ENCODE measurements around the gene CHD3.

Gene CHD3

DNA sequence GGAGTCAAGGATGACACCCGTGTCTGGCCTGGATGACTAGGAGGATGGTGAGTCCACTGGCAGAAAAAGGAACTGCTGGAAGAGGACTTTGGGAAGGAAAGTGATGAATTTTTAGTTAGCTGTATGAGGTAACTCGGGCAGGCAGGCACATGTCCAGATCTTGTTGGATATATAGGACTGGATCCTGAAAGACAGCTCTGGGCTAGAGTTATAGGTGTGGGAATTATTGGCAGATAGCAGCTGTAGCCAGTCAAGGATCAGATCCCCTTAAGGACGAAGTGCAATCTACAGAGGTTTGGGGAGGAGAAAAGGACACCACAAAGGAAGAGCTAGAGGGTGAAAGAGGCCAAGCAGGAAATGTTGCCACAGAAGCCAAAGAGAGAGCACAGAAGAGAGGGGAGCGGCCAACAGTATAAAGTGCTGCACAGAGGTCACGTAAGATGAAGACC is 20.7 kb upstream of the CHD3 start:
- no peaks in the 10 kb centered on the region for H3K9me3 ChIP-seq (ENCODE audit: control insufficient read depth, insufficient read depth, low read length)
- H3K4me1 ChIP-seq (ENCODE audit: insufficient read depth, low read length): peaks cover 6% of the 10 kb centered on the region; the same call in 1 of the 2 replicates
- peaks cover 3% of the 10 kb centered on the region; the same call in 1 of the 2 replicates for H3K36me3 ChIP-seq (ENCODE audit: insufficient read depth, low read length)
- H3K9ac ChIP-seq (ENCODE audit: low read depth, low read length): no peak overlapping the region

- no peaks in the 10 kb centered on the region for H3K36me3 ChIP-seq (ENCODE audit: insufficient read depth, low read length)
- no peaks in the 10 kb centered on the region for H3K9me3 ChIP-seq (ENCODE audit: control insufficient read depth, insufficient read depth, low read length)
- H3K4me1 ChIP-seq (ENCODE audit: insufficient read depth, low read length): 0 out of 2 replicates have a peak, but pooled peaks cover 3% of the 10 kb centered on the region
- H3K9ac ChIP-seq (ENCODE audit: low read depth, low read length): no peak overlapping the region
Measured at GRCh38 chr17:7873051-7873450, 15.5 kb upstream of the CHD3 start.

DNA sequence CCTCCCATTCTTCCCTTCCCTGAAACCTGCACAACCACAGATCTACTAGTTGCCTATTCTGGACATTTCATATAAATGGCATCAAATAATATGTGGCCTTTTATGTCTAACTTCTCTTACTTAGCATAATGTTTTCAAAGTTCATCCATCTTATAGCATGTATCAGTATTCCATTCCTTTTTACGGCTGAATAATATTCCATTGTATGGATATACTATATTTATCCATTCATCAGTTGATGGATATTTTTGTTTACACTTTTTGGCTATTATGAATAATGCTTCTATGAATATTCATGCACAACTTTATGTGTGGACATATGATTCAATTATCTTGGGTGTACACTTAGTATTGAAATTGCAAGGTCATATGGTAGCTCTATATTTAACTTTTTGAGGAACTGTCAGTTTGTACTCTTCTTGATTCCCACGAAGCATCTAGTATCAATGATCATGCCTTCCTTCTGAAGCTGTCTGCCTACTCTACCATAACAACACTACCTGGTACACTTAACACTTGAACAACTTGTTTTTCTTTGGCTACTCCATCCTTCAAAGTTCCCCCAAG is 12.7 kb upstream of the CHD3 start:
- H3K36me3 ChIP-seq (ENCODE audit: insufficient read depth, low read length): no peaks in the 10 kb centered on the region
- H3K9me3 ChIP-seq (ENCODE audit: control insufficient read depth, insufficient read depth, low read length): no peaks in the 10 kb centered on the region
- H3K4me1 ChIP-seq (ENCODE audit: insufficient read depth, low read length): 0 out of 2 replicates have a peak, but pooled peaks cover 3% of the 10 kb centered on the region
- no peak overlapping the region for H3K9ac ChIP-seq (ENCODE audit: low read depth, low read length)

DNA sequence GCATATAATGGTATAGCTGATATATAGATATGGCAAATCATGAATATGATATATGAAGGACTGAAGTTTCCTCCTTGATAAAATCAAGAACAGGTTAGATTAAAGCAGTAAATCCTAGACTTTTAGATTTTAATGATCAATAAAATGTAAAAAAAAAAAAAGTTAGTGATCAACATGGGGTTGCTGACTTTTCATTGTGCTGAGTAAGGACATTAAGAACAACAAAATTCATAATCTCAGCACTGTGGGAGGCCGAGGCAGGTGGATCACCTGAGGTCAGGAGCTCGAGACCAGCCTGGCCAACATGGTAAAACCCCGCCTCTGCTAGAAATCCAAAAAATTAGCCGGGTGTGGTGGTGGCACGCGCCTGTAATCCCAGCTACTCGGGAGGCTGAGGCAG is 10.4 kb upstream of the CHD3 start:
- Histone ChIP-seq H3K36me3 (ENCODE audit: insufficient read depth, low read length) (no peaks in the 10 kb centered on the region), H3K4me1 (ENCODE audit: insufficient read depth, low read length) (0 out of 2 replicates have a peak, but pooled peaks cover 2% of the 10 kb centered on the region), H3K9ac (ENCODE audit: low read depth, low read length) (no peak overlapping the region), H3K9me3 (ENCODE audit: control insufficient read depth, insufficient read depth, low read length) (no peaks in the 10 kb centered on the region)

DNA sequence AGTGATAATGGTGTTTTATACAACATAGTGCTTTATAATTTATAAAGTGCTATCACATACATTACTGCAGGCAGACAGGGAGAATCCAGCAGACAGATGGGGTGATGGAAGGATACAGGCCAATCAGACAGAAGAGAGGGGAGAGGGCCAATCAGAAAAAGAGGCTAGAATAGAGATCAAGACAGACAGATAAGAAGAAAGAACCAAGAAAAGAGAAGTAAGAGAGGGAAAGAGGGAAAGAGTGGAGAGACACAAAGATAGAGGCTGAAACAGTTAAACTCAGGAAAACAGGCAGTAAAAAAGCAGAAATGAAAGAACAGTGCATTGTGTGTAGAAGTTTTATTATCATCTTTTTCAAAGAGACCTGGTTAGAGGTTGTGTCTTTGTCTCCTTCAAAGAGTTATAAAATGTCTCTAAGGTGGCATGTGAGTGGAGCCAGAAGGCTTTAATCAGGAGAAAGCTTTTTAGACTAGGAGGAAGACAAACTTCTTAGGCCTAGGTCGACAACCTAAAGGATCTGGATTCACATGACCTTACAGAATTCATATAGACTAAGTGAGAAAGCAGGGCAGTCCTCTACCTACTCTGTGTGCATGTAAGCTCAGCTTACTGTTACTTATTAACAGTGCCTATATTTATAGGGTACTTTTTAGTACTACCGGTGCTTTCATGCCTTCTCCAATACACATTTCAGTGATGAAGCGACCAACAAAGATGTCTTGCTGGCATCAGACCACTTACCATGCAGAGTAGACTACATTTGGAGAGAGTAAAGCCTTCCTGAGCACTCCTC is 8.3 kb upstream of the CHD3 start:
- no peak overlapping the region for H3K9ac ChIP-seq (ENCODE audit: low read depth, low read length)

GRCh38 chr17:7881276-7882054 is 7.1 kb upstream of the CHD3 start:
- no peaks in the 10 kb centered on the region for H3K36me3 ChIP-seq (ENCODE audit: insufficient read depth, low read length)
- H3K4me1 ChIP-seq (ENCODE audit: insufficient read depth, low read length): 0 out of 2 replicates have a peak, but pooled peaks cover 11% of the 10 kb centered on the region
- H3K9ac ChIP-seq (ENCODE audit: low read depth, low read length): no peak overlapping the region

More for the DNA sequence above, 8.3 kb upstream of the CHD3 start:
- no peaks in the 10 kb centered on the region for H3K9me3 ChIP-seq (ENCODE audit: control insufficient read depth, insufficient read depth, low read length)
- no peaks in the 10 kb centered on the region for H3K36me3 ChIP-seq (ENCODE audit: insufficient read depth, low read length)
- 0 out of 2 replicates have a peak, but pooled peaks cover 11% of the 10 kb centered on the region for H3K4me1 ChIP-seq (ENCODE audit: insufficient read depth, low read length)

GRCh38 chr17:7882068-7882467 is 6.5 kb upstream of the CHD3 start:
- H3K9ac ChIP-seq (ENCODE audit: low read depth, low read length): no peak overlapping the region
- 0 out of 2 replicates have a peak, but pooled peaks cover 11% of the 10 kb centered on the region for H3K4me1 ChIP-seq (ENCODE audit: insufficient read depth, low read length)
- H3K36me3 ChIP-seq (ENCODE audit: insufficient read depth, low read length): no peaks in the 10 kb centered on the region
- no peaks in the 10 kb centered on the region for H3K9me3 ChIP-seq (ENCODE audit: control insufficient read depth, insufficient read depth, low read length)

More at GRCh38 chr17:7881276-7882054, 7.1 kb upstream of the CHD3 start:
- H3K9me3 ChIP-seq (ENCODE audit: control insufficient read depth, insufficient read depth, low read length): no peaks in the 10 kb centered on the region

- H3K36me3 ChIP-seq (ENCODE audit: insufficient read depth, low read length): no peaks in the 10 kb centered on the region
- H3K9me3 ChIP-seq (ENCODE audit: control insufficient read depth, insufficient read depth, low read length): no peaks in the 10 kb centered on the region
- 0 out of 2 replicates have a peak, but pooled peaks cover 11% of the 10 kb centered on the region for H3K4me1 ChIP-seq (ENCODE audit: insufficient read depth, low read length)
- no peak overlapping the region for H3K9ac ChIP-seq (ENCODE audit: low read depth, low read length)
Measured at GRCh38 chr17:7882629-7883028, 6.0 kb upstream of the CHD3 start.

DNA sequence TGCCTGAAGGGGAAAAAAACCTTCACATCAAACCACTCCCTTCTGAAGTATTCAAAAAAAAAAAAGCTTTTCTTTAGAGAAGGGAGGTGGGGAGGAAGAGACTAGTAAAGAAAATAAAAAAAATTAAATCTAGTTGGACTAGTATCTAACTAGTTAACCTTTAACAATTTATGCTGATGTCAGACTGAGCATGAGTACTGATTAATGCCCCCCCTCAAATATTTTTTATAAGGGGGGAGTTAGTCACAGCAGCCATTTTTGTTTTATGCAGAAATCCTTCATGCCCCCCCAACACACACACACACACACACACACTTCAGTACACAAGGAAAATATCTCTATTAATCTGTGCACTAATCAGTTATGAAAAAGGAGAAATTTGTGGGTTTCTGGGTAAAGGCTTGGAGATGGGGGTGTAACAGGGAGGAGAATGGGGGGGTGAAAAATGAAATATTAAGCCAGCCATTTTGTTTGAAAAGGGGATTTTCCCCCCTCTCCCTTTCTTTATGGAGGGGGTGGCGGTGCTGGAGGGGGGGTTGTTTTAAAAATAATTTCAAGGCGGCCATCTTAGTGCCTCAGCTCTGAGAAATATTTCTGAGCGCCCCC is 4.7 kb upstream of the CHD3 start:
- Histone ChIP-seq H3K9me3 (ENCODE audit: control insufficient read depth, insufficient read depth, low read length) (no peaks in the 10 kb centered on the region), H3K4me1 (ENCODE audit: insufficient read depth, low read length) (peaks cover 20% of the 10 kb centered on the region), H3K9ac (ENCODE audit: low read depth, low read length) (peak overlapping the region; percentile 29; the same call in 1 of the 2 replicates), H3K36me3 (ENCODE audit: insufficient read depth, low read length) (no peaks in the 10 kb centered on the region)

DNA sequence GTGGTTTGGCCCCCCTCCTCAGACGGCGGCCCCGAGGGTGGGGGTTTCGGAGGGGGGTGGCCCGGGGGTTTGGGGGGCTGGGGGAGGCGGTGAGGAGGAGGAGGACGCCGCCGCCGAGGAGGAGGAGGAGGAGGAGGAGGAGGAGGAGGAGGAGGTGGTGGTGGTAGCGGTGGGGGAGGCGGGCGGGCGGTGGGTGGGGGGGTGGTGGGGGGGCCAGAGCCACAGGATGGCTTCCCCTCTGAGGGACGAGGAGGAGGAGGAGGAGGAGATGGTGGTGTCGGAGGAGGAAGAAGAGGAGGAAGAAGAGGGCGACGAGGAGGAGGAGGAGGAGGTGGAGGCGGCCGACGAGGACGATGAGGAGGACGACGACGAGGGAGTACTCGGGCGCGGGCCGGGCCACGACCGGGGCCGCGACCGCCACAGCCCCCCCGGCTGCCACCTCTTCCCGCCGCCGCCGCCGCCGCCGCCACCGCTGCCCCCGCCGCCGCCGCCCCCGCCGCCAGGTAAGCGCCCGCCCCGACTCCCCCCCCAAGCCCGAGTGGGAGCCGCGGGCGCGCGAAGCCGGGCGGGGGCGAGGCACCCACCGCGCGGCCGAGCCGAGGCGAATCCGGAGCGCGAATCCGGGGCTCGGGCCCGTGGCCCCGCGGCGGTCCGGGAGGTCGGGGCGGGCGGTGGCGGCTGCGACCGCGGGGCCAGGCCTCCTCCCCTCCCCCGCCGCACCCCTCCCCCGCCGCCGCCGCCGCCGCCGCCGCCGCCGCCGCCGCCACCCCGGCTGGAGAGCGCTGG is 3.8 kb upstream of the CHD3 start:
- no peaks in the 10 kb centered on the region for H3K9me3 ChIP-seq (ENCODE audit: control insufficient read depth, insufficient read depth, low read length)
- peaks cover 26% of the 10 kb centered on the region for H3K4me1 ChIP-seq (ENCODE audit: insufficient read depth, low read length)
- H3K9ac ChIP-seq (ENCODE audit: low read depth, low read length): peak overlapping the region; percentile 44; the same call in 1 of the 2 replicates
- no peaks in the 10 kb centered on the region for H3K36me3 ChIP-seq (ENCODE audit: insufficient read depth, low read length)

GRCh38 chr17:7885367-7886226 is 3.0 kb upstream of the CHD3 start:
- no peaks in the 10 kb centered on the region for H3K9me3 ChIP-seq (ENCODE audit: control insufficient read depth, insufficient read depth, low read length)
- H3K4me1 ChIP-seq (ENCODE audit: insufficient read depth, low read length): peaks cover 26% of the 10 kb centered on the region
- no peaks in the 10 kb centered on the region for H3K36me3 ChIP-seq (ENCODE audit: insufficient read depth, low read length)
- peak overlapping the region; percentile 44; the same call in 1 of the 2 replicates for H3K9ac ChIP-seq (ENCODE audit: low read depth, low read length)

- peaks cover 26% of the 10 kb centered on the region for H3K4me1 ChIP-seq (ENCODE audit: insufficient read depth, low read length)
- H3K36me3 ChIP-seq (ENCODE audit: insufficient read depth, low read length): no peaks in the 10 kb centered on the region
- no peaks in the 10 kb centered on the region for H3K9me3 ChIP-seq (ENCODE audit: control insufficient read depth, insufficient read depth, low read length)
- H3K9ac ChIP-seq (ENCODE audit: low read depth, low read length): peak overlapping the region; percentile 44; the same call in 1 of the 2 replicates
Measured at GRCh38 chr17:7886227-7887037, 2.2 kb upstream of the CHD3 start.
